Measurements from ENCODE around the gene FANCL.
"Not testable (repeated sequence)": the region's sequence is repeated elsewhere in the genome, so short reads cannot be mapped to it uniquely, and the experiment has no call there.

Gene FANCL

GRCh38 chr2:58204195-58204959 is 36.7 kb downstream of the FANCL start:
- no peak for DNase-seq

- no peak for DNase-seq
Observed at GRCh38 chr2:58203018-58203417, 38.1 kb downstream of the FANCL start.

- no peak for DNase-seq
Observed at GRCh38 chr2:58202404-58202803, 38.7 kb downstream of the FANCL start.

- no peak for DNase-seq
Observed at GRCh38 chr2:58197894-58198293, 43.2 kb downstream of the FANCL start.

GRCh38 chr2:58195662-58196061 is 45.5 kb downstream of the FANCL start:
- no peak for DNase-seq

GRCh38 chr2:58194458-58194857 is 46.7 kb downstream of the FANCL start:
- no peak for DNase-seq

GRCh38 chr2:58187022-58187421 is 54.1 kb downstream of the FANCL start:
- not testable (repeated sequence) for DNase-seq

GRCh38 chr2:58186501-58186900 is 54.6 kb downstream of the FANCL start:
- DNase-seq, result no peak

- DNase-seq, result no peak
Observed at GRCh38 chr2:58182527-58182926, 58.6 kb downstream of the FANCL start.

GRCh38 chr2:58180635-58181034 is 60.5 kb downstream of the FANCL start:
- DNase-seq, result no peak

- DNase-seq, result not testable (repeated sequence)
Observed at GRCh38 chr2:58180175-58180574, 61.0 kb downstream of the FANCL start.

- not testable (repeated sequence) for DNase-seq
Observed at GRCh38 chr2:58177187-58177586, 63.9 kb downstream of the FANCL start.

GRCh38 chr2:58171831-58172230 is 69.3 kb downstream of the FANCL start:
- DNase-seq, result not testable (repeated sequence)

GRCh38 chr2:58170334-58170933 is 70.7 kb downstream of the FANCL start:
- DNase-seq, result not testable (repeated sequence)

GRCh38 chr2:58169845-58170244 is 71.3 kb downstream of the FANCL start:
- not testable (repeated sequence) for DNase-seq

GRCh38 chr2:58168130-58168529 is 73.0 kb downstream of the FANCL start:
- DNase-seq, result not testable (repeated sequence)

GRCh38 chr2:58163913-58164312 is 77.2 kb downstream of the FANCL start:
- DNase-seq, result no peak

- no peak for DNase-seq
Observed at GRCh38 chr2:58158481-58158880, 82.6 kb downstream of the FANCL start.

GRCh38 chr2:58157754-58158153 is 83.4 kb downstream of the FANCL start:
- DNase-seq, result no peak

GRCh38 chr2:58156780-58157179 is 84.3 kb downstream of the FANCL start:
- no peak for DNase-seq

- no peak for DNase-seq
Observed at GRCh38 chr2:58155160-58155778, 85.9 kb downstream of the FANCL start.

GRCh38 chr2:58146707-58147106 is 94.4 kb downstream of the FANCL start:
- DNase-seq, result no peak

GRCh38 chr2:58145769-58146168 is 95.4 kb downstream of the FANCL start:
- not testable (repeated sequence) for DNase-seq

GRCh38 chr2:58140508-58141072 is 100.5 kb downstream of the FANCL start:
- DNase-seq, result no peak
